Keratinocyte (primary cell): ENCODE results near the gene CLSTN1. TPM values are rescaled to one million over a fixed set of nuclear protein-coding genes. Genes with fewer than 3 reads are reported as not detected.

Source experiments
- DNase-seq: peaks from one replicate; pipeline ENCODE4 v3.0.0-alpha.2; 2011; ENCODE audit warnings: low read depth, missing footprints, low spot score
- FAIRE-seq: peaks from 2 replicates; lab custom pipeline; 2011; peaks lifted over from hg19 to GRCh38; lab: Jason Lieb, UNC
- H2AFZ ChIP-seq: 2 replicates; pipeline ENCODE4 v1.6.0; 2012; ENCODE audit warnings: low read length, control low read depth, inconsistent platforms; ENCODE audit not compliant: control insufficient read depth
- H3K27ac ChIP-seq: 2 replicates; pipeline ENCODE4 v1.5.1; 2011; ENCODE audit warnings: low read length; ENCODE audit not compliant: control insufficient read depth, insufficient read depth
- H3K27me3 ChIP-seq: 3 replicates; pipeline ENCODE4 v1.6.0; 2011; ENCODE audit warnings: low read length; ENCODE audit not compliant: control insufficient read depth, insufficient read depth; ENCODE audit errors: extremely low read depth
- H3K36me3 ChIP-seq, 2 experiments: 2 replicates in 1 of 2; 3 replicates in 1 of 2; pipeline ENCODE4 v1.5.1; 2011; ENCODE audit warnings: low read length in 2 of 2, mild to moderate bottlenecking in 1 of 2; ENCODE audit not compliant: control insufficient read depth in 2 of 2, insufficient read depth in 2 of 2; ENCODE audit errors: extremely low read depth in 1 of 2
- H3K4me1 ChIP-seq: 3 replicates; pipeline ENCODE4 v1.5.1; 2011; ENCODE audit warnings: low read length; ENCODE audit not compliant: control insufficient read depth, insufficient read depth; ENCODE audit errors: extremely low read depth
- H3K4me2 ChIP-seq: 3 replicates; pipeline ENCODE4 v1.6.0; 2011; ENCODE audit warnings: low read depth, low read length; ENCODE audit not compliant: control insufficient read depth, insufficient read depth; ENCODE audit errors: extremely low read depth
- H3K4me3 ChIP-seq, 3 experiments: fragments of 200-600 bp in 1 of 3; sonication (generic) in 1 of 3; 2 replicates in 2 of 3; 3 replicates in 1 of 3; pipeline ENCODE4 v1.5.1; 2011 to 2016; ENCODE audit warnings: low read length in 3 of 3, mild to moderate bottlenecking in 3 of 3, control low read depth in 2 of 3, inconsistent platforms in 1 of 3, low read depth in 1 of 3, mixed read lengths in 1 of 3, mixed run types in 1 of 3, moderate library complexity in 1 of 3; ENCODE audit not compliant: control insufficient read depth in 2 of 3, insufficient read depth in 2 of 3; ENCODE audit errors: extremely low read depth in 1 of 3
- H3K79me2 ChIP-seq: 2 replicates; pipeline ENCODE4 v1.6.0; 2012; ENCODE audit warnings: low read length; ENCODE audit not compliant: control insufficient read depth, insufficient read depth
- H3K9ac ChIP-seq: 3 replicates; pipeline ENCODE4 v1.6.0; 2011; ENCODE audit warnings: low read length; ENCODE audit not compliant: control insufficient read depth, insufficient read depth; ENCODE audit errors: extremely low read depth
- H3K9me1 ChIP-seq: 3 replicates; pipeline ENCODE4 v1.6.0; 2011; ENCODE audit warnings: low read length; ENCODE audit not compliant: control insufficient read depth, insufficient read depth; ENCODE audit errors: extremely low read depth
- H3K9me3 ChIP-seq: 2 replicates; pipeline ENCODE4 v1.5.1; 2012; ENCODE audit warnings: low read depth, low read length; ENCODE audit not compliant: control insufficient read depth
- H4K20me1 ChIP-seq: 3 replicates; pipeline ENCODE4 v1.6.0; 2011; ENCODE audit warnings: low read length; ENCODE audit not compliant: control insufficient read depth, insufficient read depth; ENCODE audit errors: extremely low read depth
- EZH2 ChIP-seq: IDR thresholded peaks from one replicate; pipeline ENCODE4 v1.6.1; 2012; ENCODE audit warnings: inconsistent platforms, mild to moderate bottlenecking, low read length, moderate library complexity
- dilution Hi-C: fragments of 300-500 bp; cut with MboI; formaldehyde crosslinking; loops from one replicate; pipeline ENCODE4 v1.7.0; 2020; ENCODE audit warnings: low sequenced_read_pairs; ENCODE audit not compliant: extremely low pct_ligation_motif_present
- polyA plus RNA-seq, 5 experiments: library from polyadenylated mRNA; depleted of rRNA in 3 of 5; stranded (reverse) in 3 of 5; stranded (forward) in 1 of 5; unstranded in 1 of 5; fragments of >200 nt; gene quantifications; 1 replicate in 1 of 5; 2 replicates in 3 of 5; 3 replicates in 1 of 5; pipeline versions ENCODE4 v1.2.1 to v1.2.3, GENCODE V29; 2011 to 2012; ENCODE audit warnings: missing spikeins in 2 of 5, low read depth in 1 of 5, low replicate concordance in 1 of 5
- TF ChIP-seq, protein P1 (sequence below), 3 experiments: IDR thresholded peaks in 1 of 3; conservative IDR thresholded peaks in 1 of 3; optimal IDR thresholded peaks in 1 of 3; 2 replicates in 2 of 3; 3 replicates in 1 of 3; pipeline versions ENCODE3 to v1.5.1; 2011; ENCODE audit warnings: low read length in 3 of 3, mild to moderate bottlenecking in 3 of 3, moderate library complexity in 2 of 3, control low read depth in 1 of 3, inconsistent platforms in 1 of 3; ENCODE audit not compliant: insufficient read depth in 2 of 3; ENCODE audit errors: extremely low read depth in 1 of 3

The CLSTN1 gene
- polyA plus RNA-seq, 1 donor (not counting 4 experiments of a cell fraction or from before 2014, with no cell fraction given) = 90.3 TPM

DNA sequence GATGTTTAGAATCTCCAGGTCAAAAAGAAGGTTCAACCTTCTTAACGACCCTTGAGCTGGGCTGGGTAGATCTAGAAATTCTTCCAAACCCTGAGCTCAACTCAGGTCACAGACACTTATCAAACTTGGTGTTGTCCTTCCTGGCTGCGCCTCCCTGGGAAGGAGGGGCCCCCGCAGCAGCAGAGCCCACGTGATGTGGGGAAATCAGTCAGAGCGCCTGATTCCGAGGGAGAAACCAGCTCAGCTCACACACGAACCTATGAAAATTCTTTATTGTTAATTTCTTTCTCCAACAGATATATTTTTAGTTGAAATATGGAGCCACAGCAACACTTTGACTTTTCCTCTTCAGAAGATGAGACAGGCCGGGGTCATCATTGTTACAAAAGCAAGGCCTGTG, 24.3 kb upstream of the CLSTN1 start:
- Histone ChIP-seq H2AFZ (no peak overlapping the region), H3K4me1 (peaks cover 32% of the 10 kb centered on the region), H3K9ac (no peak overlapping the region), H3K27me3 (no peaks in the 10 kb centered on the region), H4K20me1 (no peaks in the 10 kb centered on the region), H3K79me2 (no peaks in the 10 kb centered on the region), H3K36me3 (peaks cover 11% of the 10 kb centered on the region in 2 experiments), H3K4me3 (no peak overlapping the region), H3K27ac (no peak overlapping the region), H3K4me2 (no peak overlapping the region), H3K9me1 (no peaks in the 10 kb centered on the region), H3K9me3 (no peaks in the 10 kb centered on the region)
- DNase-seq = no peak
- FAIRE-seq = no peak
- dilution Hi-C loops = no loop called here
- TF ChIP-seq, protein P1, sequence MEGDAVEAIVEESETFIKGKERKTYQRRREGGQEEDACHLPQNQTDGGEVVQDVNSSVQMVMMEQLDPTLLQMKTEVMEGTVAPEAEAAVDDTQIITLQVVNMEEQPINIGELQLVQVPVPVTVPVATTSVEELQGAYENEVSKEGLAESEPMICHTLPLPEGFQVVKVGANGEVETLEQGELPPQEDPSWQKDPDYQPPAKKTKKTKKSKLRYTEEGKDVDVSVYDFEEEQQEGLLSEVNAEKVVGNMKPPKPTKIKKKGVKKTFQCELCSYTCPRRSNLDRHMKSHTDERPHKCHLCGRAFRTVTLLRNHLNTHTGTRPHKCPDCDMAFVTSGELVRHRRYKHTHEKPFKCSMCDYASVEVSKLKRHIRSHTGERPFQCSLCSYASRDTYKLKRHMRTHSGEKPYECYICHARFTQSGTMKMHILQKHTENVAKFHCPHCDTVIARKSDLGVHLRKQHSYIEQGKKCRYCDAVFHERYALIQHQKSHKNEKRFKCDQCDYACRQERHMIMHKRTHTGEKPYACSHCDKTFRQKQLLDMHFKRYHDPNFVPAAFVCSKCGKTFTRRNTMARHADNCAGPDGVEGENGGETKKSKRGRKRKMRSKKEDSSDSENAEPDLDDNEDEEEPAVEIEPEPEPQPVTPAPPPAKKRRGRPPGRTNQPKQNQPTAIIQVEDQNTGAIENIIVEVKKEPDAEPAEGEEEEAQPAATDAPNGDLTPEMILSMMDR (optimal IDR thresholded peaks at IDR 0.05 in 1 of 3, IDR thresholded peaks at IDR 0.05 in 1 of 3, conservative IDR thresholded peaks at IDR 0.05 in 1 of 3; ENCODE audit: extremely low read depth in 1 of 3, insufficient read depth in 2 of 3, low read length in 3 of 3) = no peak
- no peak for TF ChIP-seq EZH2

DNA sequence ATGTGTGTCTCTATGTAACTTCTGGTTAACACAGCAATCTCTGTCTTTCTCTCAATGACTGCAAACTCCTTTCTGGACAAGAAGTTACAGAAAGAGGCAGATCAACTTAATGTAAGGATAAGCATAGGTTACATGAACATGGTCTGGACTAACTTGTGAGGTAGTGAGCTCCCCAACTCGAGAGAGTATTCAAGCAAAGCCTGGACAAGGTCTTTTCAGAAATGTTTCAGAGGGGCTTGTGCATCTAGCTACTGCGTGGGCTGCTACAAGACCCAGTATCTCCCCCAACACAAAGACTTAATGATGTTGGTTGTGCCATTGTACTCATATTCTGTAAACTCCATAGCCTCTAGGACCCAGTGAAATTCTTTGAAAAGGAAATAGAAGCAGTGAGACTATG, 23.5 kb upstream of the CLSTN1 start:
- peaks cover 32% of the 10 kb centered on the region for H3K4me1 ChIP-seq
- no peak overlapping the region for H3K9ac ChIP-seq
- no peak for TF ChIP-seq EZH2
- TF ChIP-seq, protein P1 (optimal IDR thresholded peaks at IDR 0.05 in 1 of 3, IDR thresholded peaks at IDR 0.05 in 1 of 3, conservative IDR thresholded peaks at IDR 0.05 in 1 of 3; ENCODE audit: extremely low read depth in 1 of 3, insufficient read depth in 2 of 3, low read length in 3 of 3) = no peak
- H3K27me3 ChIP-seq = no peaks in the 10 kb centered on the region
- H4K20me1 ChIP-seq = no peaks in the 10 kb centered on the region
- no peaks in the 10 kb centered on the region for H3K9me1 ChIP-seq
- no peaks in the 10 kb centered on the region for H3K79me2 ChIP-seq
- H3K4me2 ChIP-seq = no peak overlapping the region
- H2AFZ ChIP-seq = no peak overlapping the region
- DNase-seq = no peak
- H3K9me3 ChIP-seq = no peaks in the 10 kb centered on the region
- FAIRE-seq = no peak
- H3K27ac ChIP-seq = no peak overlapping the region
- H3K36me3 ChIP-seq = peaks cover 11% of the 10 kb centered on the region in 2 experiments
- H3K4me3 ChIP-seq = no peak overlapping the region
- dilution Hi-C loops = no loop called here
